Measurements from ENCODE around the gene DNAJC11. TPM values are rescaled to one million over a fixed set of nuclear protein-coding genes. Genes with fewer than 3 reads are reported as not detected.

Gene DNAJC11
- polyA plus RNA-seq, 2 of the 4 experiments (the other 2 are of a cell fraction): 35.7 to 48.5 TPM

- H3K27ac ChIP-seq: no peak overlapping the region
- H3K4me2 ChIP-seq: no peak overlapping the region
- no peak for FAIRE-seq
- ATAC-seq: no peak
- no peak overlapping the region for H3K4me3 ChIP-seq
- no peaks in the 10 kb centered on the region for H3K4me1 ChIP-seq
- ChIA-PET CTCF (interaction anchor here (1.1 kb wide), 2 partner anchors 12 to 13 kb away, joined by 3 to 7 read pairs; no protein-coding TSS in a partner anchor), POLR2A (no interaction called here)
- 86% methylated on average over 5 of the region's 5 CpGs for WGBS (ENCODE audit: missing lambda C conversion rate)
- DNase-seq (ENCODE audit: low read depth in 1 of 2, low spot score in 1 of 2): no peak
- TF ChIP-seq CBX2 (IDR thresholded peaks at IDR 0.05; ENCODE audit: borderline replicate concordance, low read depth) (no peak), CTCF (IDR thresholded peaks at IDR 0.05) (no peak), CEBPB (IDR thresholded peaks at IDR 0.05) (no peak), CHD4 (IDR thresholded peaks at IDR 0.05; ENCODE audit: borderline replicate concordance) (no peak), RAD21 (conservative IDR thresholded peaks at IDR 0.05 in 1 of 2, IDR thresholded peaks at IDR 0.05 in 1 of 2) (no peak), ESRRA (IDR thresholded peaks at IDR 0.05; ENCODE audit: borderline replicate concordance, low read length) (no peak), SMC3 (IDR thresholded peaks at IDR 0.05) (no peak), ZSCAN20 (CRISPR knock-in tag; IDR thresholded peaks at IDR 0.05) (no peak), KDM5A (IDR thresholded peaks at IDR 0.05) (no peak), GATA3 (IDR thresholded peaks at IDR 0.05; ENCODE audit: borderline replicate concordance) (no peak), ZC3H11A (IDR thresholded peaks at IDR 0.05) (no peak), POLR2AphosphoS2 (conservative IDR thresholded peaks at IDR 0.05; ENCODE audit: low read length) (no peak), FOXS1 (CRISPR knock-in tag; IDR thresholded peaks at IDR 0.05) (no peak), POLR2A (IDR thresholded peaks at IDR 0.05; ENCODE audit: low read length) (no peak), CHD2 (IDR thresholded peaks at IDR 0.05; ENCODE audit: low read length, partially characterized antibody) (no peak), FOSB (CRISPR knock-in tag; IDR thresholded peaks at IDR 0.05) (no peak), SREBF2 (IDR thresholded peaks at IDR 0.05) (no peak)
- TF ChIP-seq, protein P1, sequence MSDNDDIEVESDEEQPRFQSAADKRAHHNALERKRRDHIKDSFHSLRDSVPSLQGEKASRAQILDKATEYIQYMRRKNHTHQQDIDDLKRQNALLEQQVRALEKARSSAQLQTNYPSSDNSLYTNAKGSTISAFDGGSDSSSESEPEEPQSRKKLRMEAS (IDR thresholded peaks at IDR 0.05): no peak
- H3K9me3 ChIP-seq: no peaks in the 10 kb centered on the region
Observed at GRCh38 chr1:6658359-6659060, 43.1 kb downstream of the DNAJC11 start.

- Histone ChIP-seq H3K27ac (no peak overlapping the region), H3K4me1 (no peaks in the 10 kb centered on the region), H3K4me3 (no peak overlapping the region), H3K4me2 (no peak overlapping the region), H3K9me3 (no peaks in the 10 kb centered on the region)
- WGBS (ENCODE audit: missing lambda C conversion rate): 96% methylated on average over 6 of the region's 6 CpGs
- ChIA-PET CTCF (interaction anchor here (0.6 to 3.2 kb wide), 3 partner anchors 10 to 34 kb away, joined by 3 to 14 read pairs (median 4); no protein-coding TSS in a partner anchor), POLR2A (no interaction called here)
- DNase-seq (ENCODE audit: low read depth in 1 of 2, low spot score in 1 of 2) (no peak), ATAC-seq (no peak), FAIRE-seq (no peak)
- TF ChIP-seq BCL3 (IDR thresholded peaks at IDR 0.05) (no peak), KDM1A (IDR thresholded peaks at IDR 0.05; ENCODE audit: low read depth) (no peak), RNF2 (IDR thresholded peaks at IDR 0.05; ENCODE audit: borderline replicate concordance, low read depth) (no peak), GATA3 (IDR thresholded peaks at IDR 0.05; ENCODE audit: borderline replicate concordance) (no peak), HEYL (CRISPR knock-in tag; IDR thresholded peaks at IDR 0.05) (no peak), CHD4 (IDR thresholded peaks at IDR 0.05; ENCODE audit: borderline replicate concordance) (no peak), FOXS1 (CRISPR knock-in tag; IDR thresholded peaks at IDR 0.05) (no peak), NFE2L2 (conservative IDR thresholded peaks at IDR 0.05; ENCODE audit: low read length) (no peak), EP300 (IDR thresholded peaks at IDR 0.05) (no peak), RAD21 (conservative IDR thresholded peaks at IDR 0.05 in 1 of 2, IDR thresholded peaks at IDR 0.05 in 1 of 2) (no peak), CBX2 (IDR thresholded peaks at IDR 0.05; ENCODE audit: borderline replicate concordance, low read depth) (no peak), HOXB13 (CRISPR knock-in tag; IDR thresholded peaks at IDR 0.05; ENCODE audit: low read depth) (no peak), E2F6 (IDR thresholded peaks at IDR 0.05; ENCODE audit: borderline replicate concordance, low read depth) (no peak), PHF8 (IDR thresholded peaks at IDR 0.05; ENCODE audit: borderline replicate concordance, low read depth) (no peak), SMC3 (IDR thresholded peaks at IDR 0.05) (no peak), ATOH8 (CRISPR knock-in tag; IDR thresholded peaks at IDR 0.05; ENCODE audit: low read depth) (no peak), ZC3H11A (IDR thresholded peaks at IDR 0.05) (no peak), POLR2A (IDR thresholded peaks at IDR 0.05; ENCODE audit: low read length) (no peak)
- TF ChIP-seq, protein P2, sequence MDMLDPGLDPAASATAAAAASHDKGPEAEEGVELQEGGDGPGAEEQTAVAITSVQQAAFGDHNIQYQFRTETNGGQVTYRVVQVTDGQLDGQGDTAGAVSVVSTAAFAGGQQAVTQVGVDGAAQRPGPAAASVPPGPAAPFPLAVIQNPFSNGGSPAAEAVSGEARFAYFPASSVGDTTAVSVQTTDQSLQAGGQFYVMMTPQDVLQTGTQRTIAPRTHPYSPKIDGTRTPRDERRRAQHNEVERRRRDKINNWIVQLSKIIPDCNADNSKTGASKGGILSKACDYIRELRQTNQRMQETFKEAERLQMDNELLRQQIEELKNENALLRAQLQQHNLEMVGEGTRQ (IDR thresholded peaks at IDR 0.05): no peak
Observed at GRCh38 chr1:6657138-6657537, 44.5 kb downstream of the DNAJC11 start.

All from A549 (cell line).